A549 treated with AZD9567 at 1 μM for 4 hours (cell line): Measurements from ENCODE around the gene UBA5. TPM values are rescaled to one million over a fixed set of nuclear protein-coding genes. Genes with fewer than 3 reads are reported as not detected.

Source experiments
- total RNA-seq: library from RNA; stranded (reverse); fragments of 200-300 nt; extraction: Qiagen RNA extraction; gene quantifications from 5 replicates; pipeline ENCODE4 v1.2.3, GENCODE V29; 2022; ENCODE audit not compliant: insufficient read depth

The UBA5 gene
- total RNA-seq = 22.2 to 58.5 TPM (median 28.4 TPM) in 5 replicates

GRCh38 chr3:132660052-132660810, at the start of gene UBA5:
Gene UBA5 (plus strand): TSS chr3:132660329. CDS start chr3:132660538, 209 bp downstream.

DNA sequence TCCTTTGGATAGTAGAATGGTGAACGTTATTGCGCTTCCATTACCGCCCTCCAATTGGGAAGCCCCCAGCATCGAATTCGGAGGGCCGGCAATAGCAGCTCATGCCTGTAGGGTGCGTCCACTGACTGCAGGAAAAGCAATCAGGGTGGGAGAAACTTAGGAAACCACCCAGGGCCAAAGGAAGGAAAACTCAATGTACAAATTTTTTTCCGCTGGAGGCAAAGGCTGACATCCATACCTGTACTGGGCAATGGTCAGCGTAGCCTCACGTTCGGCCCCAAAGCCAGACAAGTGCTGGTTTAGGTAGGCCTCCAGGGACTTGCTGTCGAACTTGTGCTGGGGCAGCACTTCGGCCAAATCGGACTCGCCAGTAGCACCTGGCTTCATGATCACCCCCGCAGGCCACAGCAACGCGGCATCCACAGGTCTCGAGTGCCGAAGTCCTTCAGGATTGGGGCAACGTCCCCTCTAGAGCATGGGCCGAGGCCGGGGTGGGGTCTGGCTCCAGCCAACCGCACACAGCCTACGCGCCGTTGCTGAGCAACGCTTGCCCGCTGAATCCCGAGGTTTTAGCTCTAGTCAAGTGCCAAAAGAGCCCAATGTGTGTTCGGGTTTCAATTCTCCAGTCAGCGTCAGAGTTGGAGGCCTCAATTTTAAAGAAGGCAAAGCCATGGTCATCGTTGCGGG, 621 bp upstream of the UBA5 start, which contains the start of gene ACAD11:
Gene ACAD11 (minus strand): TSS at position 445 of the 687 bp plus-strand sequence. CDS start 58 bp downstream, at position 387.

DNA sequence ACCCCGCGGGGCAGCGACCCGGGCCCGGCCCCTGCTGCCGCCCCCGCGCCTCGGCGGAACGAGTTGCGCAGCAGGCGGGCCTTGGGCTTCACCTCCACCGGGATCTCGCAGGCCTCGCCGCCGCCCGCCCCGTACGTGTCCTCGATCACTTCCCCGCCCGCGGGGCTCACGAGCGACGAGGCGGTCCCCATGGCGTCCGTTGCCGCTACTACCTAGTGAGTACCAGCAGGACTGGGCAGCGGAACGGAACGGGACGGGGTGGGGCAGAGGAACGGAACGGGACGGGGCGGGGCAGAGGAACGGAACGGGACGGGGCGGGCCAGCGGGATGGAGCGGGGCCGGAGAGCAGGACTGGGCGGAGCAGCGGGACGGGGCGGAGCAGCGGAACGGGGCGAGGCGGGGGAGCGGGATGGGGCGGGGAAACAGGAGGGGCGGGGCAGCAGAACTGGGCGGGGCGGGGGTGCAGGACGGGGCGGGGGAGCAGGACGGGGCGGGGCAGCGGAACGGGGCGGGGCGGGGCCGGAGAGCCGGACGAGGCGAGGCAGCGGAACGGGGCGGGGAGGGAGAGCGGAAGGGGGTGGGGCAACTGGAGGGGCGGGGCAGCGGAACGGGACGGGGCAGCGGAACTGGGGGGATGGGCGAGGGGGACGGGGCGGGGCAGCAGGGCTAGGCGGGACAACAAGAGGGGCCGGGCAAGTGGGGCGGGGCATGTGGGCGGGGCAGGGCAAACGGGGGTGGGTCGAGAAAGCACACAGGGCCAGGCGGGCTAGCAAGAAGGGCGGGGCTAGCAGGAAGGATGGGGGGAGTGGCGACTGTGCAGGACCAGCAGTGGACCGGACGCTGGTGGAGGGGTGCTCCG, 62.3 kb downstream of the UBA5 start, which contains the start of gene NPHP3:
Gene NPHP3 (minus strand): TSS at position 245 of the 859 bp plus-strand sequence. CDS start 54 bp downstream, at position 191.

Other genes with a start within 250 kb of the UBA5 start
- gene DNAJC13, start 242.8 kb upstream of the UBA5 start, total RNA-seq = 10.7 to 14.3 TPM (median 13.1 TPM) in 5 replicates
- gene ACKR4, start 63.1 kb upstream of the UBA5 start, total RNA-seq = not detected in 5 replicates
- 3.9 to 6.9 TPM (median 4.3 TPM) in 5 replicates for gene ACAD11, start 520 bp upstream of the UBA5 start, total RNA-seq
- gene NPHP3, start 62.1 kb downstream of the UBA5 start, total RNA-seq = 7.5 to 12.2 TPM (median 8.8 TPM) in 5 replicates